Stimulated activated CD4-positive, alpha-beta T cell treated with anti-CD3 and anti-CD28 coated beads, Interleukin-1b, Interleukin-23, amount 100 ng/mL, for 4 hours (primary cell): Measurements from ENCODE around the gene LRMDA.

Source experiments
- DNase-seq, 2 donors: peaks; one replicate each; pipeline ENCODE4 v3.0.0-alpha.2; 2020; ENCODE audit warnings: low read depth in 2 of 2

Gene LRMDA

GRCh38 chr10:75425291-75426079 lies 5.9 kb upstream of the LRMDA start:
- no peak for DNase-seq

DNA sequence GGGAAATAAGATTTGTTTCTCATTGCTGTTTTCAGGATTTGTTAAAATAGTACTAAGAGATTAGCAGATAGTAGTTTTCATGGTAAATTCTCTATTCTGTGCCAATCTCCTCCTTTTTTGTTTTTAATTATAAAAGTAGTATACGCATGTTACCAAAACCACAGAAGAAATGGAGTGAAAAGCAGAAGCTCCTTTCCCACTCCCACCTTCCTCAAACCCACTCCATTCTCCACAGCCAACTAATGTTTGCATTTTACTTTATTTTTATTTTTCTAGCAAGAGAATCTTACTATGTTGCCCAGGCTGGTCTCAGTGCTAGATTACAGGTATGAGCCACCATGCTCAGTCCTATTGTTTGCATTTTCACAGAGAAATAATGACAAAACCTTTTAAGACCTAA lies 4.5 kb upstream of the LRMDA start:
- DNase-seq: no peak

DNA sequence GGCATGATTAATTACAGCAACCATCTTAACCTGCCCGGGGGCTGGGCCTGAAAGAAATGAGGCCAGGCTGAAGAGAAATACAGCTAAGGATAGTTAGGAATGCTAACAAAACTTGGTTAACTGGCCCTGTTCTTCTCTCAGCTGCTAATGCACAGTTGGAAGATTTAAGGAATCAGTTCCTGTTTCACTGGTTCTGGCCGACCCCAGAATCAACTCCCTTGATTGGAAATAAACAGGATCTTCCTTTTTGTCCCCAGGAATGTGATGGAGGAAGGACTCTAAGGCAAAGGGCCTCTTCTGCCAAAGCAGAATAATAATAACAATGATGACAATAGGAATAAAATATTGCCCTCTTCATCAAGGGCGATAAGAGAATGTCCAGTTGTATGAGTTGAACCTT lies 3.5 kb upstream of the LRMDA start:
- no peak for DNase-seq

- no peak for DNase-seq
Measured at GRCh38 chr10:75428434-75429158, 2.8 kb upstream of the LRMDA start.

DNA sequence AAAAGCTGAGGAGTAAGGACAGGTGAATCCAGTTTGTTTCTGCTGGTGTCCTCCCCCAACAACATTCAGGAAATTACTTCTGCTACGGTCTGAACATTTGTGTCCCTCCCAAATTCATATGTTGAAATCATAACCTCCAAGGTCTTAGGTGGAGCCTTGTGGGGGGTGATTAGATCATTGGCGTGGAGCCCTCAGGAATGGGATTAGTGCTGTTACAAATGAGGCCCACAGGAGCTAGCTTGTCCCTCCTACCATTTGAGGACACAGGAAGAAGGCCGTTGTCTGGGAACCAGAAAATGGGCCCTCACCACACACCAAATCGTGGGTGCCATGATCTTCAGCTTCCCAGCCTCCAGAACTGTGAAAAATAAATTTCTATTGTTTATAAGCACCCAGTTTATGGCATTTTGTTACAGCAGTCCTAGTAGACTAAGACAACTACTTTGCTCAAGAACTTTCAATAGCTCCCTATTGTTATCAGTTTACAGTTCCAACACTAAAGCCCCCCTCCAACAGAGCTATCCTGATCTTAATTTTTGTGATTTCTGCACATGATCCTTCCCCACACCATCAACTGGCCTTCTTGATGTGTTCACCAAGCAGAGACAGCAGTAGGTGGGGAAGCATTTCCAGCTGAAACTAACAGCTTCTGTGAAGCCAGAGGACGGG lies 2.1 kb upstream of the LRMDA start:
- no peak for DNase-seq

DNA sequence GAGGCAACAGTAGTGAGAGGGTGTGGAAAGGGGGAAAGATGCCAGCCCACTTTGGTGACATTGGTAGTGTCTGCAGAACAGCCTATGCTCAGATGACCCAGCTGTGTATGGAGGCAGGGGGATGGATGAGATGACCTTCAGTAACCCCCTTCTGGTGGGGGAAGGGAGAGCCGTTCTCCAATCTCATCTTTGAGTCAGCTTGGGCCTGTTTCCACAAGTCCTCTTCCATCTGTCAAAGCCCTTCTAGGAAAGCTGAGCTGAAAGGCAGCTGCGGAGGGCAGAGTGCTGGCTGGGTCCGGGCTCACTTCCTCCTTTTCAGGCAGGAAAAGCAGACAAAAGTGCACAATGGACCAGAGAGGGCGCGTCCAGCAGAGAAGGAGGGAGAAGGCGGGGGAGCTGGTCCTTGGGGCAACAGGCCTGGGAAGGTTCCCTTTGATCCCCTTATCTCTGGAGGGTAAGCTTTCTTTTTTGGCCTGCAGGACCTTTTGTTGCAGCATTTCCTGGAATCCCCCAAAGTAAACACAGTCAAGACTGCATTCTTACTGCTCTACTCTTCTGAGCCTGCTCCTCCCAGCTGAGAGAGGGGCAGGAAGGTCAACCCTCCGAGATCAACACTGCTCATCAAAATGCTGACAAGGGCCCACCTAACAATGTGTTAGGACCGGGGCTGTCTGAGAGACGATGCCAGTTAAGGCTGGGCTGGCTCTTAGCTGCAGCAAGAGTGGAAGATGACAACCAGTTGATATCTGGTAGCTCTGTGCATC lies 1.2 kb upstream of the LRMDA start:
- no peak for DNase-seq

GRCh38 chr10:75432176-75432575 lies 752 bp downstream of the LRMDA start:
- no peak for DNase-seq

GRCh38 chr10:75432763-75433162 lies 1.3 kb downstream of the LRMDA start:
- DNase-seq: no peak

DNA sequence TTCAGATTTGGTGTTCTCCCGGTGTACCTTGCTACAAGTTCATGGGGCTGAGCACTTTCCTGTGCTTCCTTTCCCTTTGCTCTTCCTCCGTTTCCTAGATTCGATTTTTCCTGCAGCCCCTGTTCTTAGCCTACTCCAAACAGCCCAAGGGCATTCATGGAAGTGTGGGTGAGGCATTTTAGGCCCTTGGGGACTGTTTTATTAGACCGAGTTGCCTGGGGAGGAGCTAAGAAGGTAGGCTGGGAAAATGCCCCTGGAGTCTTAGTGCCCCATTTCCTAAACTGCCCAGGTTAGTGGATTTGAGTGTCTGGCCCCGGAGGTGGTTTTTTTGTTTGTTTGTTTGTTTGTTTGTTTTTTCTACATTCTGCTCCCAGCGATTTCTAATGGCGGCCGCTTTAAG lies 1.8 kb downstream of the LRMDA start:
- DNase-seq: no peak

DNA sequence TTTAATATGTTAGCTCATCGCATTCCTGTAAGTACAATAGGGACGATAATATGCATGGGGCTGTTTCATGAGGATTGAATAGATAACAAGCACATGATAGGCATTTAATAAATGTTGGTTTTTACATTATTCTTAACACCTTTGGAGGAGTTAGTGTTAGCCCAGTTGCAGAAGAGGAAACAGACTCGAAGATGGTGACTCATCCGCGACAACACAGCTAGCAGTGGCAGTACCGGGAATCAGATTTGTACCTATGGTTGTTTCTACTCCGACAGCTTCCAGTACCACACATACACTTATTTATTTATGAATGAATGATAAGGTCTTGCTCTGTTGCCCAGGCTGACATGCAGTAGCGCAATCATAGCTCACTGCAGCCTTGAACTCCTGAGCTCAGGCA lies 2.9 kb downstream of the LRMDA start:
- DNase-seq: no peak

DNA sequence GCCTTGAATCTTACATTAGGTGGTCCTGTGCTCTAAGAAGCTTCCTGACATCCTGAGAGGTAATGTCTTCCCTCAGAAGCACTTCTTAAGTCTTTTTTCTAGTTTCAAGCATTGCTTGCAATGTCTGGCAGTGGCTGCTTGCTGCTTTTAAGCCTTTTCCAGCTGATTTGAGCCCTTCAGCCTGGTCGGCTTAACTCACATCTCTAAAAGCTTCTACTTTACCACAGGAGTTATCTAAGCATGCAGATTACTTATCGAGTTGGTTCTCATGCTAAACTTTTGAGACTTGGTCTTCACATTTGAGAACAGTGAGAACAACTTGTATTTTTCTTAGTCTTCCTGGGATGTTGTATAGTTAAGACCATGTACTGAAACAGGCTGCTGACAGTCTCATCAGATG lies 3.9 kb downstream of the LRMDA start:
- DNase-seq: no peak

- DNase-seq: no peak
Measured at GRCh38 chr10:75436896-75437295, 5.5 kb downstream of the LRMDA start.

DNA sequence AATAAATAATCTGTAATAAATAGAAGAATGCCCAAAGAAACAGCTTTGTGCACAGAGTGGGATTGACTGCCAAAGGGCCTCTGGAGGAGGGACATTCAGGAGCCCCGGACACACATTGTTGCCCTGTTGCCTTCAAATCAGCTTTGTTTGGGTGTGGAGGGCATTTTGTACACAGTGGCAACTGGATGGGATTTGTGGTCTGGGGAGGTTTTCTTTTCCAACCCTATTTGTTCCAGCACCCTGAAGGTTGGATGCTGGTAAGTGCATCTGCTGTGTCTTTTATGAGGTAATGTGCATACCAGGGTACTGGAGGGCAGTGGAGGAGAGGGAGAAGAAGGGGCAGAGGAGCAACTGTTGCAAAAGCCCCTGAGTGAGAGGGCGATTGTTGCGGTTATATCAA lies 6.3 kb downstream of the LRMDA start:
- DNase-seq: no peak

- DNase-seq: no peak
Measured at GRCh38 chr10:75438275-75438674, 6.9 kb downstream of the LRMDA start.

- DNase-seq: no peak
Measured at GRCh38 chr10:75439811-75440210, 8.4 kb downstream of the LRMDA start.

DNA sequence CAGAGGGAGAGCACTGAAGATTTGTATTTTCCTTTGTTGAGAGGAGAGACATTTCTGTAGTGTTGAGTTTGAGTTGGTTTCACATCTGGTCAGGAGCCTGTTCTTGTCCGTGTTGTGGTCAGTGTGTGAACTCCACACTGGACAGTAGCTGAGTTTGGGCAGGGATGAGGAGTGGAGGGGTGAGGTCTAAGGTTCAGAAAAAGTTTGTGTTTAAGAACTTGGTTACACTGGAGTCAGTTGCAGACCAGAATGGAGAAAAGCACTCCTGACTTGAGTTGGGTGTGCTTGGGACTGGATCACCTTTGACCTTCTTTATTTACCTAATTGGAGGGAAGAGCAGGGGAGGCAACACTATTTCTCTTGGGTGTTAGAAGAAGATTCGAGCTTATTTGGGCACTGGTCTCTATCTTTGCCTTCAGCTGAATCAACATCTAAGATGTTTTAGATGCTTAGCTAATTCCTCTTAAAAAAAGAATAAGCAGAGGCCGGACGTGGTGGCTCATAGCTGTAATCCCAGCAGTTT lies 8.9 kb downstream of the LRMDA start:
- DNase-seq: no peak

DNA sequence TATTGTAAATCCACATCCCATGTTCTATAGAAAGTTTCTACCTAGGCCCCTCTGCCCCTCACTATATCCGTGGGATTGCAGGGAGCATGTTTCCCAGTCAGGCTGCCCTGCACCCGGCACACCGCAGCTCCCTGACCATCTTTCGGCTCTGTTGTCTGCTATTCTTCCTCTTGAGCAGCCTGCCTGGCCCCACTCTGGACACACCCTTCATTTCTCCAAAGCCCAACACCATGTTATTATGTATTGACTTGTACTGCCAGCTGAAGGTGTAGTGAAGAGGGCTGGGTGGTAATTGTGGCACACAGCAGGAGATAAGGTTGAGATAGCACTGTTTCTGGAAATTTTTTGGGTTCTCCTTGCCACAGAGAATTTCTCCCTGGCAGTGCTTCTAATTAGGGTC lies 9.8 kb downstream of the LRMDA start:
- DNase-seq: no peak

DNA sequence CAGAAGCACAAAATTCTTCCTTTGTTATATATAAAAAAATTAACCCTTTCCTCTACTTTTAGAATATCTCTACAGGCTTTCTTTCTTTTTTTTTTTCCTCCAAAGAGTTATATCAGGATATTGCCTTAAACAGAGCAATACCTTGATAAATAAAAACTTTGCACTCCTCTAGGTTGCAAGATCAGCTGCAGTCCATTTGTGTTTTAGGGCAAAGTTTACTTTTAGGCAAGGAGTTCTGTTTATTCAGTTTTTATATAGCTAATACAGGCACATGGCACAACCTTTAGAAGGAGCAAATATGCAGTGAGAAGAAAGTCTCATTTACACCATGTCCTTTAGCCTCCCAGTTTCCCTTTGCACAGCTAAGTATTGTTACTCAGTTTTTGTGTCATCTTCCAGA lies 10.3 kb downstream of the LRMDA start:
- no peak for DNase-seq

DNA sequence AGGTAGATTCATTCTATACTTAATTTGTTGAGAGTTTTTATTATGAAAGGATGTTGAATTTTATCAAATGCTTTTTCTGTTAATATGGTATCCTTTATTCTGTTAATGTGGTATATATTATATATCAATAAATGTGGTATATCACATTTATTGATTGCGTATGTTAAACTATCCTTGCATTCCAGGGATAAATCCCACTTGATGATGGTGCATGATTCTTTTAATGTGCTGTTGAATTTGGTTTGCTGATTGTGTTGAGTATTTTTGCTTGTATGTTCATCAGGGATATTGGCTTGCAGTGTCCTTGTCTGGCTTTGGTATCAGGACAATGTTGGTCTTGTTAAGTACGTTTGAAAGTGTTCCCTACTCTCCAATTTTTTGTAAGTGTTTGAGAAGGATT lies 11.9 kb downstream of the LRMDA start:
- no peak for DNase-seq

DNA sequence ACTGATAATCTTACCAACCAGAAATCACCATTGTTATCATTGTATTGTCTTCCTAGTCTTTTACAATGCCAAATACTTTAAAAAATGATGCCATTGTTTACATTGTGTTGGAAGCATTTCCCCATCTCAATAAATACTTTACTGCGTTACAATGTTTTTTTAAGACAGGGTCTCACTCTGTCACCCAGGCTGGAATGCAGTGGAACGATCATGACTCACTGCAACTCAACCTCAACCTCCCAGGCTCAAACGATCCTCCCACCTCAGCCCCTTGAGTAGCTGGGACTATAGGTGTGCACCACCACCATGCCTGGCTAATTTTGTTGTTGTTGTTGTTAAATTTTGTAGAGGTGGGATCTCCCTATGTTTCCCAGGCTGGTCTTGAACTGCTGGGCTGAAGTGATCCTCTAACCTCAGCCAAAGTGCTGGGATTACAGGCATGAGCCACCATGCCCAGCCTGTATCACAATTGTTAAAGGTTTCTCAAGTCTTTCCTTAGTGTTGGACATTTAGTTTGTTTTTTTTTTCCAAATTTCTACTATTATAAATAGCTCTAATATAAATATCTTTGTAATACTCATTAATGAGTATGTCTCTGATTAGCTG lies 13.5 kb downstream of the LRMDA start:
- no peak for DNase-seq

DNA sequence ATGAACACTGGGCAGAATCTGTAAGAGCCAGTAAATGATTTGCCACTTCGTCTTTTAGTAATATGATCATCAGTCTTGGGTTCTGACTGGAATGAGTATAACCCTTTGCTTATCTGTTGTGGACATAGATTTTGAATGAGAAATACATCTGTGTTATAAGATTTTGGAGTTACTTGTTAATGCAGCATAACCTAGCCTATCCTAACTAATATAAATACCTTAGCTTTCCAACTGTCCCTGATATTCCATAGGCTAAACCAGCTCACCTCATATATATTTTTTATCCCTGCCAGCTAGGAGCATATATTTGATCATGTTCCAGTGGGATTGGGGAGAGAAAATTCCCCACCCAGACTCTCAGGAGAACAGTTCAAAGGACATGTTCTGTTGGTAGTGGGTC lies 15.1 kb downstream of the LRMDA start:
- no peak for DNase-seq

GRCh38 chr10:75448166-75448565 lies 16.7 kb downstream of the LRMDA start:
- no peak for DNase-seq
